ENCODE data around the gene SPINK4. TPM values are rescaled to one million over a fixed set of nuclear protein-coding genes. Genes with fewer than 3 reads are reported as not detected.

Gene SPINK4
- total RNA-seq, 1 experiment from 2014 or later, result not detected

DNA sequence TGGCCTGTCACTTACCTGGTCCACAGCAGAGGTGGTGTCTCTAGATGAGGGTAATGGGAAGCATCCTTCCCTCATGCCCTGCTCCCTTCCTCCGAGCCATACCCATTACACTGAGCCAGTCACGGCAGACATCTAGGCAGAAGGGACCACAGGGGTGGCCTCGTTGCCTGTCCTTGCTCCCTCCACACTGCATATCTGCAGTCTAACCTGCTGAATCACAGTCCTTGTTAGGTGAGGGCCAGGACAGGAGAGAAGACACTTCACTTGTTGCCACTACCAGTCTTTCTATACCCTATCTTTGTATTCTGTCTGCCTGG lies 18.4 kb upstream of the SPINK4 start:
- Mint-ChIP-seq H3K27me3 (ENCODE audit: low read depth) (peaks cover 4% of the 10 kb centered on the region), H3K9me3 (no peaks in the 10 kb centered on the region), H3K27ac (no peak overlapping the region), H3K4me3 (no peak overlapping the region), H3K4me1 (peaks cover 3 to 4% of the 10 kb centered on the region in 2 experiments; a peak in 2 of 4 replicates), H3K36me3 (ENCODE audit: insufficient read depth in 1 of 3, low read depth in 3 of 3) (no peaks in the 10 kb centered on the region; a peak in 1 of 7 replicates)
- Histone ChIP-seq H3K27ac (ENCODE audit: insufficient read length, low read depth, low read length) (no peak overlapping the region), H3K56ac (ENCODE audit: insufficient read length, low read depth, low read length) (no peak overlapping the region), H2AK5ac (ENCODE audit: insufficient read length, low read length) (no peak overlapping the region), H3K9ac (ENCODE audit: extremely low read depth, insufficient read length, low read length) (no peak overlapping the region), H2BK15ac (ENCODE audit: low read depth, low read length) (no peak overlapping the region), H3K23me2 (ENCODE audit: insufficient read length, low read depth, low read length, poor library complexity, severe bottlenecking) (no peaks in the 10 kb centered on the region), H3K14ac (ENCODE audit: insufficient read depth, low read length) (no peak overlapping the region), H3K23ac (ENCODE audit: insufficient read length, low read depth, low read length) (no peak overlapping the region), H3K4me1 (ENCODE audit: insufficient read depth, low read length) (no peaks in the 10 kb centered on the region), H2BK5ac (ENCODE audit: insufficient read length, low read length) (no peak overlapping the region), H3K9me3 (ENCODE audit: control insufficient read depth, low read depth, low read length) (no peaks in the 10 kb centered on the region), H4K5ac (ENCODE audit: insufficient read length, low read depth, low read length) (no peak overlapping the region), H3K4me2 (ENCODE audit: insufficient read depth, insufficient read length, low read length) (no peak overlapping the region), H2BK12ac (ENCODE audit: insufficient read length, low read depth, low read length) (no peak overlapping the region), H4K8ac (replicated peaks; ENCODE audit: insufficient read length, low read depth, low read length) (no peak overlapping the region), H3K79me1 (ENCODE audit: insufficient read depth, low read depth, low read length, poor library complexity, severe bottlenecking) (no peaks in the 10 kb centered on the region), H3K79me2 (ENCODE audit: insufficient read depth, low read length) (no peaks in the 10 kb centered on the region), H4K20me1 (ENCODE audit: control insufficient read depth, insufficient read depth, insufficient read length) (no peaks in the 10 kb centered on the region), H3K4ac (ENCODE audit: low read depth, low read length) (no peak overlapping the region), H3K18ac (ENCODE audit: insufficient read length, low read depth, low read length) (no peak overlapping the region), H4K91ac (ENCODE audit: insufficient read length, low read depth, low read length) (no peak overlapping the region), H3T11ph (ENCODE audit: low read length) (no peak overlapping the region), H2BK20ac (ENCODE audit: low read depth, low read length, poor library complexity, severe bottlenecking) (no peak overlapping the region), H3K27me3 (ENCODE audit: insufficient read depth, low read length) (no peaks in the 10 kb centered on the region), H2BK120ac (ENCODE audit: low read depth, low read length, poor library complexity, severe bottlenecking) (no peak overlapping the region), H2AFZ (ENCODE audit: low read length) (no peak overlapping the region)
- DNase-seq, result no peak
- WGBS (ENCODE audit: extremely low coverage, insufficient read length, low lambda C conversion rate), result no CpG with 5 or more reads among the region's 3 CpGs
- TF ChIP-seq, protein P1, sequence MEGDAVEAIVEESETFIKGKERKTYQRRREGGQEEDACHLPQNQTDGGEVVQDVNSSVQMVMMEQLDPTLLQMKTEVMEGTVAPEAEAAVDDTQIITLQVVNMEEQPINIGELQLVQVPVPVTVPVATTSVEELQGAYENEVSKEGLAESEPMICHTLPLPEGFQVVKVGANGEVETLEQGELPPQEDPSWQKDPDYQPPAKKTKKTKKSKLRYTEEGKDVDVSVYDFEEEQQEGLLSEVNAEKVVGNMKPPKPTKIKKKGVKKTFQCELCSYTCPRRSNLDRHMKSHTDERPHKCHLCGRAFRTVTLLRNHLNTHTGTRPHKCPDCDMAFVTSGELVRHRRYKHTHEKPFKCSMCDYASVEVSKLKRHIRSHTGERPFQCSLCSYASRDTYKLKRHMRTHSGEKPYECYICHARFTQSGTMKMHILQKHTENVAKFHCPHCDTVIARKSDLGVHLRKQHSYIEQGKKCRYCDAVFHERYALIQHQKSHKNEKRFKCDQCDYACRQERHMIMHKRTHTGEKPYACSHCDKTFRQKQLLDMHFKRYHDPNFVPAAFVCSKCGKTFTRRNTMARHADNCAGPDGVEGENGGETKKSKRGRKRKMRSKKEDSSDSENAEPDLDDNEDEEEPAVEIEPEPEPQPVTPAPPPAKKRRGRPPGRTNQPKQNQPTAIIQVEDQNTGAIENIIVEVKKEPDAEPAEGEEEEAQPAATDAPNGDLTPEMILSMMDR (conservative IDR thresholded peaks at IDR 0.05), result no peak
